DOHH2 (cell line): ENCODE results near the gene DISP1.

ENCODE experiments used
- H3F3A ChIP-seq: fragments of 200-600 bp; sonication (generic), shearing (Covaris generic); 2 replicates; pipeline ENCODE4 v1.6.0; 2016; ENCODE audit warnings: antibody characterized with exemption, mild to moderate bottlenecking; ENCODE audit not compliant: control insufficient read depth, insufficient read depth
- H3K27ac ChIP-seq: fragments of 200-600 bp; sonication (generic); 2 replicates; pipeline ENCODE4 v1.5.1; 2014; ENCODE audit warnings: low read depth, mild to moderate bottlenecking, low read length, moderate library complexity
- H3K27me3 ChIP-seq: fragments of 200-600 bp; sonication (generic); 2 replicates; pipeline ENCODE4 v1.6.1; 2014; ENCODE audit warnings: mild to moderate bottlenecking, low read length, mixed read lengths; ENCODE audit not compliant: control insufficient read depth
- H3K36me3 ChIP-seq: fragments of 200-600 bp; sonication (generic); 2 replicates; pipeline ENCODE4 v1.6.1; 2014; ENCODE audit warnings: mild to moderate bottlenecking, low read length, moderate library complexity, mixed read lengths; ENCODE audit not compliant: control insufficient read depth
- H3K4me1 ChIP-seq: fragments of 200-600 bp; sonication (generic); 2 replicates; pipeline ENCODE4 v1.6.1; 2014; ENCODE audit warnings: mild to moderate bottlenecking, low read length, mixed read lengths; ENCODE audit not compliant: control insufficient read depth
- H3K4me2 ChIP-seq: fragments of 200-600 bp; sonication (generic); 2 replicates; pipeline ENCODE4 v1.6.0; 2014; ENCODE audit warnings: mild to moderate bottlenecking, low read length, moderate library complexity
- H3K4me3 ChIP-seq: fragments of 200-600 bp; sonication (generic); 2 replicates; pipeline ENCODE4 v1.5.1; 2014; ENCODE audit warnings: mild to moderate bottlenecking, low read length, mixed read lengths
- H3K79me2 ChIP-seq: fragments of 200-600 bp; sonication (generic); 2 replicates; pipeline ENCODE4 v1.6.1; 2014; ENCODE audit warnings: mild to moderate bottlenecking, low read length, mixed read lengths; ENCODE audit not compliant: control insufficient read depth
- H3K9me2 ChIP-seq: fragments of 200-600 bp; sonication (generic); replicated peaks from 2 replicates; pipeline ENCODE4 v1.6.1; 2014; ENCODE audit warnings: mild to moderate bottlenecking, low read length, mixed read lengths; ENCODE audit not compliant: control insufficient read depth
- H3K9me3 ChIP-seq: fragments of 200-600 bp; sonication (generic); 2 replicates; pipeline ENCODE4 v1.6.1; 2014; ENCODE audit warnings: antibody characterized with exemption, low read length, mixed read lengths; ENCODE audit not compliant: control insufficient read depth, insufficient read depth
- H4K20me1 ChIP-seq: fragments of 200-600 bp; sonication (generic); 2 replicates; pipeline ENCODE4 v1.6.0; 2014; ENCODE audit warnings: low read depth, mild to moderate bottlenecking, antibody characterized with exemption, low read length, moderate library complexity; ENCODE audit not compliant: control insufficient read depth, insufficient read depth
- EZH2phosphoT487 ChIP-seq: fragments of 200-600 bp; sonication (generic); IDR thresholded peaks from 2 replicates; pipeline ENCODE4 v1.6.1; 2017; ENCODE audit warnings: borderline replicate concordance, mild to moderate bottlenecking, antibody characterized with exemption, low read length, moderate library complexity, mixed read lengths
- TF ChIP-seq, protein P1 (sequence below): fragments of 200-600 bp; sonication (generic); IDR thresholded peaks from one replicate; pipeline ENCODE4 v1.5.1; 2014; ENCODE audit warnings: antibody characterized with exemption, mild to moderate bottlenecking, low read depth, low read length; ENCODE audit not compliant: poor library complexity, severe bottlenecking

Gene DISP1

DNA sequence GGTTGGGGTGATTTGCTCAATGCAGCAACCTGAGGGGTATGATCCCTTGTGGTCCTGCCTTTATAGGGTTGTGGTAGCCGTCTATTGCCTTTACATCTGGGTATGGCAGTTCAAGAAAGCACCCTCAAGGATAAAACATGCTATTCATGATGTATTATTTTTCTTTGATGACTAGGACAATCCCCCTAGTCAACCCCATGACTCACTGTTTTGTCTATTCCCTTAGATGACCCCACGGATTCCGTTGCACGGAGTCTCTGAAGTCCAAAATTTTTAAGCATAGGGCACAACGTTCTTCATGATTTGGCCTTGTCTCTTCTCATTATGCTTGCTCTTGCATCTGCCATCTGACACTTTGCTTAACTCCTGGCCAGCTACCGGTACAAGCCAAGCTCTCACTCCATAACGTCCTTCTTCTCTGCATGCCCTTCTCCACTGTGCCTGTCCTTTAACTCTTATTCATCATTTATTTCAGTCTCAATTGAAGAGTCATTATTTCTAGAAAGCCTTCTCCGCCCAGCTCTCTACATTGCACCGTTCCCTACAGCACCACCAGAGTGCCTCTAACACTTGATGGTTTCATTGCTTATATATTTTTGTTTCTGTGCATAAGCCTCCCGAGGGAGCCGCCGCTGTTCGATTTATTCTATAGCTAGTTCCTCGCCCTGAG lies 838 bp upstream of the DISP1 start:
- no peaks in the 10 kb centered on the region for H3F3A ChIP-seq
- H4K20me1 ChIP-seq = no peaks in the 10 kb centered on the region
- no peaks in the 10 kb centered on the region for H3K36me3 ChIP-seq
- no peaks in the 10 kb centered on the region for H3K9me3 ChIP-seq
- H3K4me3 ChIP-seq = peak overlapping the region; percentile 92
- peak overlapping the region; percentile 84 for H3K4me2 ChIP-seq
- H3K4me1 ChIP-seq = peaks cover 21% of the 10 kb centered on the region
- no peaks in the 10 kb centered on the region for H3K9me2 ChIP-seq
- no peaks in the 10 kb centered on the region; the same call in 1 of the 2 replicates for H3K27me3 ChIP-seq
- peaks cover 32% of the 10 kb centered on the region for H3K79me2 ChIP-seq
- TF ChIP-seq, protein P1, sequence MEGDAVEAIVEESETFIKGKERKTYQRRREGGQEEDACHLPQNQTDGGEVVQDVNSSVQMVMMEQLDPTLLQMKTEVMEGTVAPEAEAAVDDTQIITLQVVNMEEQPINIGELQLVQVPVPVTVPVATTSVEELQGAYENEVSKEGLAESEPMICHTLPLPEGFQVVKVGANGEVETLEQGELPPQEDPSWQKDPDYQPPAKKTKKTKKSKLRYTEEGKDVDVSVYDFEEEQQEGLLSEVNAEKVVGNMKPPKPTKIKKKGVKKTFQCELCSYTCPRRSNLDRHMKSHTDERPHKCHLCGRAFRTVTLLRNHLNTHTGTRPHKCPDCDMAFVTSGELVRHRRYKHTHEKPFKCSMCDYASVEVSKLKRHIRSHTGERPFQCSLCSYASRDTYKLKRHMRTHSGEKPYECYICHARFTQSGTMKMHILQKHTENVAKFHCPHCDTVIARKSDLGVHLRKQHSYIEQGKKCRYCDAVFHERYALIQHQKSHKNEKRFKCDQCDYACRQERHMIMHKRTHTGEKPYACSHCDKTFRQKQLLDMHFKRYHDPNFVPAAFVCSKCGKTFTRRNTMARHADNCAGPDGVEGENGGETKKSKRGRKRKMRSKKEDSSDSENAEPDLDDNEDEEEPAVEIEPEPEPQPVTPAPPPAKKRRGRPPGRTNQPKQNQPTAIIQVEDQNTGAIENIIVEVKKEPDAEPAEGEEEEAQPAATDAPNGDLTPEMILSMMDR = no peak
- no peak for TF ChIP-seq EZH2phosphoT487
- no peak overlapping the region for H3K27ac ChIP-seq

DNA sequence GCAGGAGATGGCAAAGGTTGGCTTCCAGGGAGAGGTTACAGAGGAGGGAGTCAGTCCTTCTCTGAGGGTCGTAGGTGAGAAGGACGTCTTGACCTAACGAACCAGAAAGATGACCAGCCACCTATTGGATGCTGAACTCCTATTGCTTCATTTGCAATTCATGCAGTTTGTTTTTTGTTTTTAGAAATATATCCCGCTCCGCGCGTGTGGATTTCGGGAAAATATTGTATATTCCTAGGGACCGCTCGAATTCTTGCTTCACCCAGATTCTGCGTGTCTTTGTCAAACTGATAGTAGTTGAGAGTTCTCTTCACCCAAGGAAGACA lies 564 bp downstream of the DISP1 start:
- TF ChIP-seq EZH2phosphoT487 = no peak
- TF ChIP-seq, protein P1 = no peak
- Histone ChIP-seq H3K4me3 (peak overlapping the region; percentile 92), H3K9me3 (no peaks in the 10 kb centered on the region), H3F3A (no peaks in the 10 kb centered on the region), H3K9me2 (no peaks in the 10 kb centered on the region), H3K36me3 (no peaks in the 10 kb centered on the region), H3K79me2 (peaks cover 37% of the 10 kb centered on the region), H3K4me2 (peak overlapping the region; percentile 84), H3K4me1 (peaks cover 21% of the 10 kb centered on the region), H3K27ac (no peak overlapping the region), H4K20me1 (no peaks in the 10 kb centered on the region), H3K27me3 (no peaks in the 10 kb centered on the region; the same call in 1 of the 2 replicates)

DNA sequence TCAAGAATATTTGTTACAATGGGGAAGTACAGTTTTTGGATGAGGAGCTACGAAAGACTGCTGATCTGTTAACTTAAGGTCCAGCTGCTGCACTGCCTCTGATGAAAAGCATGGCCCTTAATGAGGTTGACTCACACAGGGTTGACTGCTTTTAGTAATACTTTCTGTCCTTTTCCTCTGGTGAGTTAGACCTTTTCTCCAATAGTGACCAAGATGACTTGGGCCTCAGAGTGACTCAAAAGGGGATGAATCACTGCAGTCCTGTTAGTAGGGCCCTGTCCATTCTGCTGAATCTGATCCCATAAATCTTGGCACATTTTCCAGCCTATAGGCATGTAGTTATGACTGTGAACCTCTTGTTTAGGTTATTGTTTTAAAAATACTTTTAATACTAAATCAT lies 2.7 kb downstream of the DISP1 start:
- no peaks in the 10 kb centered on the region for H3K9me2 ChIP-seq
- H3K79me2 ChIP-seq = peaks cover 41% of the 10 kb centered on the region
- peaks cover 21% of the 10 kb centered on the region for H3K4me1 ChIP-seq
- no peaks in the 10 kb centered on the region for H3F3A ChIP-seq
- H3K27ac ChIP-seq = no peak overlapping the region
- H3K4me3 ChIP-seq = no peak overlapping the region
- H3K9me3 ChIP-seq = no peaks in the 10 kb centered on the region
- no peaks in the 10 kb centered on the region for H4K20me1 ChIP-seq
- TF ChIP-seq, protein P1 = no peak
- no peak for TF ChIP-seq EZH2phosphoT487
- no peaks in the 10 kb centered on the region for H3K36me3 ChIP-seq
- H3K27me3 ChIP-seq = no peaks in the 10 kb centered on the region; the same call in 1 of the 2 replicates
- no peak overlapping the region for H3K4me2 ChIP-seq
